HAP-1 (cell line): ENCODE data around the gene KRTAP4-8.
"Not testable (repeated sequence)": the region's sequence is repeated elsewhere in the genome, so short reads cannot be mapped to it uniquely, and the experiment has no call there.

ENCODE experiments used
- DNase-seq, 2 experiments: peaks; one replicate each; pipeline ENCODE4 v3.0.0-alpha.2; 2016 to 2020; ENCODE audit warnings: low spot score in 2 of 2
- H3K27me3 ChIP-seq: fragments of 250-450 bp; sonication (Bioruptor Pico); 2 replicates; pipeline ENCODE4 v1.5.1; 2020; ENCODE audit warnings: low read depth, mild to moderate bottlenecking, moderate library complexity
- H3K36me3 ChIP-seq: fragments of 250-450 bp; sonication (Bioruptor Pico); replicated peaks from 2 replicates; pipeline ENCODE4 v1.5.1; 2020; ENCODE audit warnings: mild to moderate bottlenecking
- H3K4me1 ChIP-seq: fragments of 250-450 bp; sonication (Bioruptor Pico); 2 replicates; pipeline ENCODE4 v1.5.1; 2020; ENCODE audit warnings: mild to moderate bottlenecking
- H3K4me3 ChIP-seq: fragments of 250-450 bp; sonication (Bioruptor Pico); 2 replicates; pipeline ENCODE4 v1.5.1; 2020; ENCODE audit warnings: mild to moderate bottlenecking, moderate library complexity
- H3K9me3 ChIP-seq: fragments of 250-450 bp; sonication (Bioruptor Pico); 2 replicates; pipeline ENCODE4 v1.5.1; 2020; ENCODE audit warnings: mild to moderate bottlenecking, moderate library complexity
- in situ Hi-C: fragments of 300-500 bp; cut with MboI; formaldehyde crosslinking; loops from 3 replicates; pipeline ENCODE4 v1.14.3; 2020; ENCODE audit warnings: low sequenced_read_pairs, inconsistent platforms, mixed read lengths

The KRTAP4-8 gene

GRCh38 chr17:41098042-41098441 is at the start of gene KRTAP4-8:
KRTAP4-8 (minus strand) TSS chr17:41098142; CDS start chr17:41098084, 58 bp downstream.
- in situ Hi-C loops: no loop called here
- Histone ChIP-seq H3K27me3 (no peaks in the 10 kb centered on the region), H3K36me3 (no peaks in the 10 kb centered on the region), H3K9me3 (no peaks in the 10 kb centered on the region), H3K4me3 (no peak within 1 kb of the TSS), H3K4me1 (no peaks in the 10 kb centered on the region)
- DNase-seq: no peak

GRCh38 chr17:41145261-41145660 is 47.3 kb upstream of the KRTAP4-8 start:
- Histone ChIP-seq H3K4me1 (no peaks in the 10 kb centered on the region), H3K9me3 (no peaks in the 10 kb centered on the region; the same call in 1 of the 2 replicates), H3K4me3 (no peak overlapping the region), H3K36me3 (no peaks in the 10 kb centered on the region), H3K27me3 (0 out of 2 replicates have a peak, but pooled peaks cover 5% of the 10 kb centered on the region)
- no peak for DNase-seq
- in situ Hi-C loops: no loop called here

- H3K36me3 ChIP-seq: no peaks in the 10 kb centered on the region
- H3K4me3 ChIP-seq: no peak overlapping the region
- no peaks in the 10 kb centered on the region; the same call in 1 of the 2 replicates for H3K9me3 ChIP-seq
- 0 out of 2 replicates have a peak, but pooled peaks cover 5% of the 10 kb centered on the region for H3K27me3 ChIP-seq
- DNase-seq: no peak
- in situ Hi-C loops: no loop called here
- no peaks in the 10 kb centered on the region for H3K4me1 ChIP-seq
These were observed 46.9 kb upstream of the KRTAP4-8 start for GRCh38 chr17:41144846-41145245.

GRCh38 chr17:41141361-41141760 is 43.4 kb upstream of the KRTAP4-8 start:
- DNase-seq: no peak
- Histone ChIP-seq H3K4me1 (no peaks in the 10 kb centered on the region), H3K9me3 (no peaks in the 10 kb centered on the region), H3K36me3 (no peaks in the 10 kb centered on the region), H3K27me3 (0 out of 2 replicates have a peak, but pooled peaks cover 3% of the 10 kb centered on the region), H3K4me3 (no peak overlapping the region)
- in situ Hi-C loops: no loop called here

GRCh38 chr17:41140360-41141131 is 42.6 kb upstream of the KRTAP4-8 start, which contains the start of gene KRTAP4-6:
KRTAP4-6 (minus strand) TSS chr17:41140544; CDS start chr17:41140487, 57 bp downstream.
- H3K4me3 ChIP-seq: no peak within 1 kb of the TSS
- in situ Hi-C loops: no loop called here
- no peaks in the 10 kb centered on the region for H3K36me3 ChIP-seq
- H3K4me1 ChIP-seq: no peaks in the 10 kb centered on the region
- H3K27me3 ChIP-seq: no peaks in the 10 kb centered on the region
- no peak for DNase-seq
- H3K9me3 ChIP-seq: no peaks in the 10 kb centered on the region

- in situ Hi-C loops, H3K9me3 ChIP-seq: not testable (repeated sequence)
These were observed 41.9 kb upstream of the KRTAP4-8 start for GRCh38 chr17:41139865-41140264.

GRCh38 chr17:41133880-41134735 is 36.2 kb upstream of the KRTAP4-8 start:
- H3K36me3 ChIP-seq: no peaks in the 10 kb centered on the region
- no peak overlapping the region for H3K4me3 ChIP-seq
- DNase-seq: no peak
- H3K9me3 ChIP-seq: no peaks in the 10 kb centered on the region
- no peaks in the 10 kb centered on the region for H3K4me1 ChIP-seq
- in situ Hi-C loops: no loop called here
- H3K27me3 ChIP-seq: no peaks in the 10 kb centered on the region

More at GRCh38 chr17:41139865-41140264, 41.9 kb upstream of the KRTAP4-8 start:
- not testable (repeated sequence) for H3K27me3 ChIP-seq, H3K4me1 ChIP-seq, H3K36me3 ChIP-seq, DNase-seq, H3K4me3 ChIP-seq

GRCh38 chr17:41131979-41132378 is 34.0 kb upstream of the KRTAP4-8 start:
- no peaks in the 10 kb centered on the region for H3K4me1 ChIP-seq
- H3K27me3 ChIP-seq: no peaks in the 10 kb centered on the region
- no peak for DNase-seq
- H3K36me3 ChIP-seq: no peaks in the 10 kb centered on the region
- no peak overlapping the region for H3K4me3 ChIP-seq
- in situ Hi-C loops: no loop called here
- no peaks in the 10 kb centered on the region for H3K9me3 ChIP-seq

- no peak for DNase-seq
- H3K4me1 ChIP-seq: no peaks in the 10 kb centered on the region
- H3K36me3 ChIP-seq: no peaks in the 10 kb centered on the region
- no peaks in the 10 kb centered on the region for H3K9me3 ChIP-seq
- in situ Hi-C loops: no loop called here
- no peaks in the 10 kb centered on the region; the same call in 1 of the 2 replicates for H3K27me3 ChIP-seq
- H3K4me3 ChIP-seq: no peak overlapping the region
These were observed 29.4 kb upstream of the KRTAP4-8 start for GRCh38 chr17:41127371-41127770.

GRCh38 chr17:41126412-41126811 is 28.5 kb upstream of the KRTAP4-8 start:
- H3K4me1 ChIP-seq: no peaks in the 10 kb centered on the region
- no peak overlapping the region for H3K4me3 ChIP-seq
- in situ Hi-C loops: no loop called here
- H3K9me3 ChIP-seq: no peaks in the 10 kb centered on the region
- no peaks in the 10 kb centered on the region for H3K36me3 ChIP-seq
- DNase-seq: no peak
- no peaks in the 10 kb centered on the region; the same call in 1 of the 2 replicates for H3K27me3 ChIP-seq

- H3K4me1 ChIP-seq: no peaks in the 10 kb centered on the region
- no peaks in the 10 kb centered on the region; the same call in 1 of the 2 replicates for H3K27me3 ChIP-seq
- H3K4me3 ChIP-seq: no peak overlapping the region
- no peak for DNase-seq
- H3K36me3 ChIP-seq: no peaks in the 10 kb centered on the region
- in situ Hi-C loops: no loop called here
- no peaks in the 10 kb centered on the region for H3K9me3 ChIP-seq
These were observed 27.1 kb upstream of the KRTAP4-8 start for GRCh38 chr17:41125064-41125463.

- H3K36me3 ChIP-seq, H3K27me3 ChIP-seq, H3K4me1 ChIP-seq, DNase-seq, in situ Hi-C loops, H3K4me3 ChIP-seq, H3K9me3 ChIP-seq: not testable (repeated sequence)
These were observed 26.0 kb upstream of the KRTAP4-8 start, which contains the start of gene KRTAP4-12 for GRCh38 chr17:41123991-41124371. KRTAP4-12 (minus strand) TSS chr17:41124182; CDS start chr17:41124122, 60 bp downstream.

- H3K9me3 ChIP-seq, H3K4me1 ChIP-seq, H3K36me3 ChIP-seq, H3K27me3 ChIP-seq, DNase-seq, H3K4me3 ChIP-seq, in situ Hi-C loops: not testable (repeated sequence)
These were observed 25.5 kb upstream of the KRTAP4-8 start for GRCh38 chr17:41123292-41123990.
